Transverse colon (tissue), 4 donors: Measurements from ENCODE around the gene BRF1.

ENCODE experiments used
- CTCF ChIP-seq, 5 experiments: fragments of 200-600 bp in 3 of 5; fragments of 450-650 bp in 2 of 5; sonication (generic) in 3 of 5; IDR thresholded peaks; 1 replicate in 2 of 5; 2 replicates in 3 of 5; pipeline ENCODE4 v1.5.1; 2016 to 2017; ENCODE audit warnings: antibody characterized with exemption in 5 of 5, inconsistent platforms in 3 of 5, mild to moderate bottlenecking in 2 of 5, moderate library complexity in 1 of 5
- EP300 ChIP-seq: sonication (generic); formaldehyde crosslinking; IDR thresholded peaks from one replicate; pipeline ENCODE4 v1.6.1; 2017; ENCODE audit warnings: antibody characterized with exemption, low read depth
- POLR2AphosphoS5 ChIP-seq, 3 donors: sonication (generic); formaldehyde crosslinking; IDR thresholded peaks; one replicate each; pipeline ENCODE4 v1.6.1; 2016; ENCODE audit warnings: antibody characterized with exemption in 3 of 3

GRCh38 chr14:105285174-105285573 is 15.6 kb downstream of the BRF1 start:
- TF ChIP-seq EP300 (no peak), CTCF (IDR thresholded peaks at IDR 0.05) (no peak), POLR2AphosphoS5 (IDR thresholded peaks at IDR 0.05) (no peak)
